ENCODE results near the gene PRKCA.

PRKCA gene

GRCh38 chr17:66634193-66634592, 331.8 kb downstream of the PRKCA start:
- no peak for TF ChIP-seq YY1 (IDR thresholded peaks at IDR 0.05; ENCODE audit: insufficient read depth, insufficient read length)
- TF ChIP-seq SUZ12 (IDR thresholded peaks at IDR 0.05; ENCODE audit: extremely low read depth, insufficient read depth, insufficient read length): no peak
- no peak for TF ChIP-seq ZNF274 (IDR thresholded peaks at IDR 0.05; ENCODE audit: low read depth, low read length)
- H3K9ac ChIP-seq (ENCODE audit: insufficient read length, low read depth): no peak overlapping the region
- no peaks in the 10 kb centered on the region for H3K9me3 ChIP-seq (ENCODE audit: insufficient read depth, low read length)
- no peaks in the 10 kb centered on the region for H3K27me3 ChIP-seq (ENCODE audit: insufficient read depth, insufficient read length)
- no peaks in the 10 kb centered on the region for H3K36me3 ChIP-seq (ENCODE audit: insufficient read depth, insufficient read length, low read length)
- DNase-seq (ENCODE audit: low read depth, low spot score): no peak
- H3K4me1 ChIP-seq (ENCODE audit: insufficient read depth, insufficient read length): no peaks in the 10 kb centered on the region
- no peak overlapping the region for H3K4me3 ChIP-seq (ENCODE audit: insufficient read length, low read depth)

- Histone ChIP-seq H3K9ac (ENCODE audit: insufficient read length, low read depth) (no peak overlapping the region), H3K4me3 (ENCODE audit: insufficient read length, low read depth) (no peak overlapping the region), H3K36me3 (ENCODE audit: insufficient read depth, insufficient read length, low read length) (no peaks in the 10 kb centered on the region), H3K4me1 (ENCODE audit: insufficient read depth, insufficient read length) (no peaks in the 10 kb centered on the region), H3K27me3 (ENCODE audit: insufficient read depth, insufficient read length) (no peaks in the 10 kb centered on the region), H3K9me3 (ENCODE audit: insufficient read depth, low read length) (no peaks in the 10 kb centered on the region)
- no peak for DNase-seq (ENCODE audit: low read depth, low spot score)
- TF ChIP-seq SUZ12 (IDR thresholded peaks at IDR 0.05; ENCODE audit: extremely low read depth, insufficient read depth, insufficient read length) (no peak), ZNF274 (IDR thresholded peaks at IDR 0.05; ENCODE audit: low read depth, low read length) (no peak), YY1 (IDR thresholded peaks at IDR 0.05; ENCODE audit: insufficient read depth, insufficient read length) (no peak)
Measured at GRCh38 chr17:66635386-66636045, 333.1 kb downstream of the PRKCA start.

GRCh38 chr17:66636111-66636510, 333.7 kb downstream of the PRKCA start:
- no peaks in the 10 kb centered on the region for H3K9me3 ChIP-seq (ENCODE audit: insufficient read depth, low read length)
- H3K4me3 ChIP-seq (ENCODE audit: insufficient read length, low read depth): no peak overlapping the region
- DNase-seq (ENCODE audit: low read depth, low spot score): no peak
- TF ChIP-seq ZNF274 (IDR thresholded peaks at IDR 0.05; ENCODE audit: low read depth, low read length) (no peak), SUZ12 (IDR thresholded peaks at IDR 0.05; ENCODE audit: extremely low read depth, insufficient read depth, insufficient read length) (no peak), YY1 (IDR thresholded peaks at IDR 0.05; ENCODE audit: insufficient read depth, insufficient read length) (no peak)
- no peak overlapping the region for H3K9ac ChIP-seq (ENCODE audit: insufficient read length, low read depth)
- H3K36me3 ChIP-seq (ENCODE audit: insufficient read depth, insufficient read length, low read length): no peaks in the 10 kb centered on the region
- no peaks in the 10 kb centered on the region for H3K27me3 ChIP-seq (ENCODE audit: insufficient read depth, insufficient read length)
- no peaks in the 10 kb centered on the region for H3K4me1 ChIP-seq (ENCODE audit: insufficient read depth, insufficient read length)

- Histone ChIP-seq H3K4me3 (ENCODE audit: insufficient read length, low read depth) (no peak overlapping the region), H3K4me1 (ENCODE audit: insufficient read depth, insufficient read length) (no peaks in the 10 kb centered on the region), H3K36me3 (ENCODE audit: insufficient read depth, insufficient read length, low read length) (no peaks in the 10 kb centered on the region), H3K9me3 (ENCODE audit: insufficient read depth, low read length) (no peaks in the 10 kb centered on the region), H3K27me3 (ENCODE audit: insufficient read depth, insufficient read length) (no peaks in the 10 kb centered on the region), H3K9ac (ENCODE audit: insufficient read length, low read depth) (no peak overlapping the region)
- DNase-seq (ENCODE audit: low read depth, low spot score): no peak
- no peak for TF ChIP-seq ZNF274 (IDR thresholded peaks at IDR 0.05; ENCODE audit: low read depth, low read length)
- TF ChIP-seq SUZ12 (IDR thresholded peaks at IDR 0.05; ENCODE audit: extremely low read depth, insufficient read depth, insufficient read length): no peak
- no peak for TF ChIP-seq YY1 (IDR thresholded peaks at IDR 0.05; ENCODE audit: insufficient read depth, insufficient read length)
Measured at GRCh38 chr17:66637491-66637890, 335.1 kb downstream of the PRKCA start.

GRCh38 chr17:66638707-66639479, 336.5 kb downstream of the PRKCA start:
- Histone ChIP-seq H3K36me3 (ENCODE audit: insufficient read depth, insufficient read length, low read length) (no peaks in the 10 kb centered on the region), H3K9ac (ENCODE audit: insufficient read length, low read depth) (no peak overlapping the region), H3K4me1 (ENCODE audit: insufficient read depth, insufficient read length) (no peaks in the 10 kb centered on the region), H3K9me3 (ENCODE audit: insufficient read depth, low read length) (no peaks in the 10 kb centered on the region), H3K4me3 (ENCODE audit: insufficient read length, low read depth) (no peak overlapping the region), H3K27me3 (ENCODE audit: insufficient read depth, insufficient read length) (no peaks in the 10 kb centered on the region)
- no peak for DNase-seq (ENCODE audit: low read depth, low spot score)
- TF ChIP-seq SUZ12 (IDR thresholded peaks at IDR 0.05; ENCODE audit: extremely low read depth, insufficient read depth, insufficient read length) (no peak), YY1 (IDR thresholded peaks at IDR 0.05; ENCODE audit: insufficient read depth, insufficient read length) (no peak), ZNF274 (IDR thresholded peaks at IDR 0.05; ENCODE audit: low read depth, low read length) (no peak)

GRCh38 chr17:66643815-66644710, 341.6 kb downstream of the PRKCA start:
- H3K4me3 ChIP-seq (ENCODE audit: insufficient read length, low read depth): no peak overlapping the region
- no peak for DNase-seq (ENCODE audit: low read depth, low spot score)
- H3K27me3 ChIP-seq (ENCODE audit: insufficient read depth, insufficient read length): no peaks in the 10 kb centered on the region
- no peaks in the 10 kb centered on the region for H3K4me1 ChIP-seq (ENCODE audit: insufficient read depth, insufficient read length)
- no peak overlapping the region for H3K9ac ChIP-seq (ENCODE audit: insufficient read length, low read depth)
- no peaks in the 10 kb centered on the region for H3K36me3 ChIP-seq (ENCODE audit: insufficient read depth, insufficient read length, low read length)
- H3K9me3 ChIP-seq (ENCODE audit: insufficient read depth, low read length): no peaks in the 10 kb centered on the region
- TF ChIP-seq SUZ12 (IDR thresholded peaks at IDR 0.05; ENCODE audit: extremely low read depth, insufficient read depth, insufficient read length) (no peak), ZNF274 (IDR thresholded peaks at IDR 0.05; ENCODE audit: low read depth, low read length) (no peak), YY1 (IDR thresholded peaks at IDR 0.05; ENCODE audit: insufficient read depth, insufficient read length) (no peak)

All from NT2/D1 (cell line).